Adrenal gland (tissue), 12 donors: ENCODE results near the gene RPSA. TPM values are rescaled to one million over a fixed set of nuclear protein-coding genes. Genes with fewer than 3 reads are reported as not detected.

Experiments
- DNase-seq, 7 donors: peaks; one replicate each; pipeline ENCODE4 v3.0.0-alpha.2; 2019 to 2020
- H3K27ac ChIP-seq, 5 donors: fragments of 200-600 bp; sonication (generic) in 4 of 5; 1 replicate in 3 of 5; 2 replicates in 2 of 5; pipeline versions ENCODE4 v1.5.1 to v1.8.0; 2016 to 2020; ENCODE audit warnings: mild to moderate bottlenecking in 1 of 5
- H3K27me3 ChIP-seq: fragments of 200-600 bp; 2 replicates; pipeline ENCODE4 v1.8.0; 2021
- H3K36me3 ChIP-seq, 2 donors: fragments of 200-600 bp; replicated peaks in 1 of 2; 1 replicate in 1 of 2; 2 replicates in 1 of 2; pipeline versions ENCODE4 v1.5.1 to v1.8.0; 2018 to 2022
- H3K4me1 ChIP-seq, 2 donors: fragments of 200-600 bp; replicated peaks in 1 of 2; 1 replicate in 1 of 2; 2 replicates in 1 of 2; pipeline versions ENCODE4 v1.5.1 to v1.8.0; 2018 to 2021
- H3K4me3 ChIP-seq, 4 donors: fragments of 200-600 bp; sonication (generic) in 3 of 4; one replicate each; pipeline ENCODE4 v1.5.1; 2016 to 2018
- H3K9me3 ChIP-seq, 3 donors: fragments of 200-600 bp; sonication (generic) in 1 of 3; replicated peaks in 1 of 3; 1 replicate in 2 of 3; 2 replicates in 1 of 3; pipeline versions ENCODE4 v1.5.1 to v1.8.0; 2016 to 2021
- POLR2A ChIP-seq, 2 donors: fragments of 450-650 bp; IDR thresholded peaks; one replicate each; pipeline ENCODE4 v1.6.1; 2017; ENCODE audit warnings: antibody characterized with exemption in 2 of 2, mild to moderate bottlenecking in 2 of 2, moderate library complexity in 1 of 2
- WGBS, 4 donors: extraction: QIAGEN DNeasy Blood & Tissue Kit in 2 of 4; methylation state at CpG; one replicate each; pipeline versions ENCODE4 v1.1.5 to v1.1.7; 2013 to 2017; 5-methylcytosine and 5-hydroxymethylcytosine counted together
- intact Hi-C, 2 donors: fragments of 100-400 bp; cut with DNase I; formaldehyde crosslinking; loops; one replicate each; pipeline versions ENCODE4 v1.14.1 to v1.15.0; 2022 to 2023
- polyA plus RNA-seq, 3 donors: library from polyadenylated mRNA; stranded (reverse); fragments of 200-250 nt in 2 of 3; fragments of 350-450 nt in 1 of 3; fragmentation: Illumina TruSeq in 1 of 3; extraction: RNeasy Lipid Tissue Mini Kit (QIAGEN cat#74804) in 1 of 3; gene quantifications; one replicate each; pipeline ENCODE4 v1.2.3, GENCODE V29; 2013 to 2014
- total RNA-seq, 9 donors: library from RNA; depleted of rRNA in 4 of 9; stranded (reverse); fragments of >200 nt in 4 of 9; fragments of 120-200 nt in 1 of 9; fragmentation: NEBNext Ultra II Directional in 1 of 9; extraction: Animal tissue kit (Norgen Biotek cat#: 25700) in 1 of 9; gene quantifications; one replicate each; pipeline versions ENCODE4 v1.1.0 to v1.2.4, GENCODE V29; 2013 to 2023
- TF ChIP-seq, protein P1 (sequence below), 6 experiments: fragments of 450-650 bp in 4 of 6; fragments of 200-600 bp in 2 of 6; sonication (generic) in 1 of 6; IDR thresholded peaks; 1 replicate in 5 of 6; 2 replicates in 1 of 6; pipeline versions ENCODE4 v1.5.1 to v1.8.0; 2016 to 2021; ENCODE audit warnings: antibody characterized with exemption in 6 of 6, mild to moderate bottlenecking in 2 of 6, moderate library complexity in 1 of 6
- donor health status: healthy with polysubstance abuse.
- donor health status: Bipolar disorder and iron deficiency.
- donor health status: DM: yes; HTN: yes; CAD: no.
- donor health status: DM: no; HTN: no; CAD: no.
- donor health status: DM: no; HTN: no; CAD: no.
- donor health status: DM: yes; HTN: yes; CAD: no.

The RPSA gene
- total and polyA plus RNA-seq, 12 donors, result 525 to 1,751 (median 852) TPM

DNA sequence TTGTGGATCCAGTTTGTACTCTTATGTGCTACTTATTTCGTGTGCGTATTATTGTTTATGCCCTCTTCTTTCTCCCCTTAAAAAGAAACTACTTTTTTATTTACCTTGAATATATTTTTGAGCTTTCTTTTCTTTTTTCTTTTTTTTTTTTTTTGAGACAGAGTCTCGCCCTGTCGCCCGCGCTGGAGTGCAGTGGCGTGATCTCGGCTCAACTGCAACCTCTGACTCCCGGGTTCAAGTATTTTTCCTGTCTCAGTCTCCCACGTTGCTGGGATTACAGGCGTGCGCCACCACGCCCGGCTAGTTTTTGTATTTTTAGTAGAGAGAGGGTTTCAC, 21.9 kb upstream of the RPSA start:
- Histone ChIP-seq H3K4me1 (peaks cover 14 to 26% of the 10 kb centered on the region in 2 donors), H3K36me3 (no peaks in the 10 kb centered on the region), H3K9me3 (no peaks in the 10 kb centered on the region), H3K27ac (peak overlapping the region in 4 of 5 donors; percentile 25 to 97 (median 92)), H3K27me3 (no peaks in the 10 kb centered on the region), H3K4me3 (peak overlapping the region in 2 of 4 donors; percentile 58 to 74)
- intact Hi-C loops, result loop anchor here (10.0 kb wide), 2 partner anchors 200 to 280 kb away; partner anchors contain the start of genes GORASP1 (in 1 of the 2) and TTC21A (in 1 of the 2)
- WGBS, 4 donors, result 48 to 60% (median 55%) methylated on average over 14 of the region's 14 CpGs
- no peak for TF ChIP-seq POLR2A (IDR thresholded peaks at IDR 0.05)
- TF ChIP-seq, protein P1, sequence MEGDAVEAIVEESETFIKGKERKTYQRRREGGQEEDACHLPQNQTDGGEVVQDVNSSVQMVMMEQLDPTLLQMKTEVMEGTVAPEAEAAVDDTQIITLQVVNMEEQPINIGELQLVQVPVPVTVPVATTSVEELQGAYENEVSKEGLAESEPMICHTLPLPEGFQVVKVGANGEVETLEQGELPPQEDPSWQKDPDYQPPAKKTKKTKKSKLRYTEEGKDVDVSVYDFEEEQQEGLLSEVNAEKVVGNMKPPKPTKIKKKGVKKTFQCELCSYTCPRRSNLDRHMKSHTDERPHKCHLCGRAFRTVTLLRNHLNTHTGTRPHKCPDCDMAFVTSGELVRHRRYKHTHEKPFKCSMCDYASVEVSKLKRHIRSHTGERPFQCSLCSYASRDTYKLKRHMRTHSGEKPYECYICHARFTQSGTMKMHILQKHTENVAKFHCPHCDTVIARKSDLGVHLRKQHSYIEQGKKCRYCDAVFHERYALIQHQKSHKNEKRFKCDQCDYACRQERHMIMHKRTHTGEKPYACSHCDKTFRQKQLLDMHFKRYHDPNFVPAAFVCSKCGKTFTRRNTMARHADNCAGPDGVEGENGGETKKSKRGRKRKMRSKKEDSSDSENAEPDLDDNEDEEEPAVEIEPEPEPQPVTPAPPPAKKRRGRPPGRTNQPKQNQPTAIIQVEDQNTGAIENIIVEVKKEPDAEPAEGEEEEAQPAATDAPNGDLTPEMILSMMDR (IDR thresholded peaks at IDR 0.05), result no peak
- no peak for DNase-seq

DNA sequence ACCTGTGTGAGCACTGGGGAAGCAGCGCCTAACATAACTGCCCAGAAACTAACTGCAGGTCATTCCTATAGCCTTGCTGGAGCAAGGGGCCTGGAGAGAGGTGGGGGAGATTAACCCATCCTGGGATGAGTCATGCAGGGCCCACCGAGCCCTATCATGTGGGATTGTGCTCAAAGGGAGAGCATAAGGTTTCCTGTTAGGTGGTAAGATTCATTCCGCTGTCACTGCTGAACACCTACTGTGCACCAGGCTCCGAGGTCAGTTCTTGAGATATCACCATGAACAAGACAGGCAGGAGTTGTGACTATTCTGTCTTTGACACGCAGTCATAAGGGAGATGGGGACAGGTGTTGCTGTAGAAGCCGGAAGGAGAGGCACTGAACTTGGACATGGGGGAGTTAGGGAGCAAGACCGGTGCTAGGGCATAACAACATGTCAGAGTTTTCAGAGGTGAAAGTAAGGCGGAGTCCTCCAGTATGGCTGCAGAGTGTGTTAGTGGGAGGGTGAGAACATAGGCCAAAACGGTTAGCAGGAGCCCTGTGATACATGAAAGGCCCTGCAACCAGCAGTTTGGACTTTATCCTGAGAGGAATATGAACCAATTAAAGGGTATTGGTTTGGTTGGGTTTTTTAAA, 20.9 kb upstream of the RPSA start:
- no peak for DNase-seq
- peak overlapping the region in 3 of 5 donors; percentile 15 to 97 (median 97) for H3K27ac ChIP-seq
- H3K4me3 ChIP-seq, result no peak overlapping the region
- H3K27me3 ChIP-seq, result no peaks in the 10 kb centered on the region
- TF ChIP-seq, protein P1 (IDR thresholded peaks at IDR 0.05), result no peak
- TF ChIP-seq POLR2A (IDR thresholded peaks at IDR 0.05), result no peak
- no peaks in the 10 kb centered on the region for H3K9me3 ChIP-seq
- H3K4me1 ChIP-seq, result peaks cover 14 to 26% of the 10 kb centered on the region in 2 donors
- 66 to 79% (median 71%) methylated on average over 8 to 9 of the region's 9 CpGs for WGBS, 4 donors
- peaks cover 0 to 9% of the 10 kb centered on the region in 2 donors for H3K36me3 ChIP-seq
- intact Hi-C loops, result loop anchor here (10.0 kb wide), 2 partner anchors 201 to 281 kb away; partner anchors contain the start of genes GORASP1 (in 1 of the 2) and TTC21A (in 1 of the 2)

DNA sequence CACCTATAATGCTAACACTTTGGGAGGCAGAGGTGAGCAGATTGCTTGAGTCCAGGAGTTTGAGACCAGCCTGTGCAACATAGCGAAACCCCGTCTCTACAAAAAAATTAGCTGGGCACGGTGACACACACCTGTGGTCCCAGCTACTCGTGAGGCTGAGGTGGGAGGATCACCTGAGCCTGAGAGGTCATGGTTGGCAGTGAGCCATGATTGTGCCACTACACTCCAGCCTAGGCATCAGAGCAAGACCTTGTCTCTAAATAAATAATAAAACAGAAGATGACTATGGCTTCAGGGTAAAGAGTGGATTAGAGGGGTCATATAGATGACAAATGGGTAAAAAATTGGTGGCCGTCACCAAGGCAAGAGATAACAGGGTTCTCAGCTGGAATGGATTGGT, 20.2 kb upstream of the RPSA start:
- Histone ChIP-seq H3K9me3 (no peaks in the 10 kb centered on the region), H3K4me3 (no peak overlapping the region), H3K4me1 (peaks cover 14 to 26% of the 10 kb centered on the region in 2 donors), H3K27me3 (no peaks in the 10 kb centered on the region), H3K27ac (no peak overlapping the region), H3K36me3 (peaks cover 0 to 16% of the 10 kb centered on the region in 2 donors)
- intact Hi-C loops, result loop anchor here (10.0 kb wide), 2 partner anchors 202 to 282 kb away; partner anchors contain the start of genes GORASP1 (in 1 of the 2) and TTC21A (in 1 of the 2)
- WGBS, 4 donors, result 62 to 75% (median 71%) methylated on average over 5 of the region's 5 CpGs
- no peak for TF ChIP-seq POLR2A (IDR thresholded peaks at IDR 0.05)
- TF ChIP-seq, protein P1 (IDR thresholded peaks at IDR 0.05), result no peak
- no peak for DNase-seq

DNA sequence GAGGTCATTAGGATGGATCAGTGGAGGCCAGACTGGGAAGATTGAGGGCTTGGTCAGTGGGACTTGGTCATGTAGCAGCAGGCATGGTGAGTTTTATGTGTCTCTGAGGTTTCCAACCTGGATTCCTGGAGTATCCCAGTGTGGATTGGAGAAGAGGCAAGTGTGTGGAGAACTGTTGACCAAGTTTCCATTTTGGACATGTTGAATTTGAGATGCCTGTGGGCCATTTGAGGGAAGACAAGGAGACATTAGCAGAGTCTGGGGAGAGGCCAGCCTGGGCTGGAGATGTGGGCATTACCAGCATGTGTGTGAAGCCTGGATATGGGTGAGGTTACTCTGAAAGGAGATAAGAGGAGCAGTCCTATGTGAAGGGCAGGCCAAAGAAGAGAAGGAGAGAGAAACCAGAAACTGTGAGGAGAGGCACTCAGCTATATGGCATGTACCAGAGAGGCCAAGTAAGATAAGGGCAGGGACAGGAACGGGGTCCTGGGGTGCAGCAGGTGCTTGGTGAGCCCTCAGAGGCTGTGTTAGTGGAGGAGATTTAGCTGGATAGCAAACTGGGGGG, 19.0 kb upstream of the RPSA start:
- no peaks in the 10 kb centered on the region for H3K27me3 ChIP-seq
- intact Hi-C loops, result loop anchor here (10.0 kb wide), 2 partner anchors 203 to 283 kb away; partner anchors contain the start of genes GORASP1 (in 1 of the 2) and TTC21A (in 1 of the 2)
- 95 to 100% (median 98%) methylated on average over 1 of the region's 1 CpG for WGBS, 4 donors
- DNase-seq, result no peak
- H3K4me3 ChIP-seq, result no peak overlapping the region
- peaks cover 0 to 28% of the 10 kb centered on the region in 2 donors for H3K36me3 ChIP-seq
- peaks cover 14 to 25% of the 10 kb centered on the region in 2 donors for H3K4me1 ChIP-seq
- H3K9me3 ChIP-seq, result no peaks in the 10 kb centered on the region
- no peak overlapping the region for H3K27ac ChIP-seq
- TF ChIP-seq, protein P1 (IDR thresholded peaks at IDR 0.05), result no peak
- no peak for TF ChIP-seq POLR2A (IDR thresholded peaks at IDR 0.05)
